Stomach smooth muscle (tissue), 2 donors: ENCODE measurements around the gene RBM46.

ENCODE experiments used
- H3K27ac ChIP-seq: one replicate; pipeline ENCODE4 v1.7.0; 2013; ENCODE audit warnings: mild to moderate bottlenecking, low read length, inconsistent platforms
- H3K27me3 ChIP-seq, 2 donors: one replicate each; pipeline ENCODE4 v1.7.0; 2013; ENCODE audit warnings: low read length in 2 of 2; ENCODE audit not compliant: insufficient read depth in 2 of 2, control insufficient read depth in 1 of 2
- H3K36me3 ChIP-seq, 2 donors: one replicate each; pipeline ENCODE4 v1.7.0; 2013; ENCODE audit warnings: low read length in 2 of 2; ENCODE audit not compliant: control insufficient read depth in 2 of 2, insufficient read depth in 2 of 2
- H3K4me1 ChIP-seq: one replicate; pipeline ENCODE4 v1.7.0; 2013; ENCODE audit warnings: low read length; ENCODE audit not compliant: control insufficient read depth, insufficient read depth
- H3K4me3 ChIP-seq, 2 donors: one replicate each; pipeline ENCODE4 v1.7.0; 2013; ENCODE audit warnings: low read length in 2 of 2
- H3K9ac ChIP-seq, 2 donors: one replicate each; pipeline ENCODE4 v1.7.0; 2013; ENCODE audit warnings: low read length in 2 of 2, mild to moderate bottlenecking in 1 of 2
- H3K9me3 ChIP-seq, 2 donors: one replicate each; pipeline ENCODE4 v1.7.0; 2013; ENCODE audit warnings: low read length in 2 of 2; ENCODE audit not compliant: control insufficient read depth in 2 of 2
- donor health status: healthy.
- donor health status: Pancreatic carcinoma.

Gene RBM46

DNA sequence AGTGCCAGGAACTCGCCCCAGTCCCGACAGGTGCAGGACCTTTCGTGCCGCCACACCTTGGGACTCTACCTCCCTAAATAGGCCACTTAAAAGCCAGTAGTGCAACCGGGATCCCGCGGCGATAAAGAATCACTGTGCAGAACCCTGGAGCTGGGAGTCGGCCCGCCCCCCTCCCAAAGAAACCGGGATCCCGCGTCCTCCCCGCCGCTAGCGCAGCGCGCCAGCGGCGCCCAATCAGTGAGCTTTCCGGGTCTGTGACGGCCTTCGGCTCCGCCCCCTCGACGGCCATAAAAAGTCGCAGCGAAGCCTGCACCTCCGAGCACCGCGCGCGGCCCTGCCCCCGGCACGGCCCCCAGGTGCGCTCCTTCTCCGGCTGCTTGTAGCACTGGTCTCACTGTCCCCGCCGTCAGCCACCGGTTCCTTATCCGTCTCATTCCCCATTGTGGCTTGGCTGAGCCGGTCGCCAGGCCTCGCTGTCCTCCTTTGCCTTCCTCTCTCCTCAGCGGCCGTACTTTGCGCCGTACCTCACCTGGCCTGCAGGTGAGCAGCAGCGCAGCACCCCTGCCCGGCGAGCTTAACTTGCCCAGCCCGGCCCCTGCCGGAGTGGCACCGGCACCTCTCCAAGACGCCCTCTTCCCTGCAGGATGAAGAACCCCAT is 37.3 kb upstream of the RBM46 start, which contains the start of gene LRAT:
Gene LRAT (plus strand): TSS at position 318 of the 658 bp plus-strand sequence. CDS start 327 bp downstream, at position 645.
- no peak within 1 kb of the TSS for H3K27ac ChIP-seq
- peaks cover 17% of the 10 kb centered on the region for H3K4me1 ChIP-seq
- H3K9me3 ChIP-seq: no peaks in the 10 kb centered on the region
- H3K4me3 ChIP-seq: peak within 1 kb of the TSS; percentile 81 to 82
- no peaks in the 10 kb centered on the region for H3K36me3 ChIP-seq
- peak within 1 kb of the TSS; percentile 13 to 24 for H3K9ac ChIP-seq
- H3K27me3 ChIP-seq: peaks cover 9 to 15% of the 10 kb centered on the region in 2 donors

DNA sequence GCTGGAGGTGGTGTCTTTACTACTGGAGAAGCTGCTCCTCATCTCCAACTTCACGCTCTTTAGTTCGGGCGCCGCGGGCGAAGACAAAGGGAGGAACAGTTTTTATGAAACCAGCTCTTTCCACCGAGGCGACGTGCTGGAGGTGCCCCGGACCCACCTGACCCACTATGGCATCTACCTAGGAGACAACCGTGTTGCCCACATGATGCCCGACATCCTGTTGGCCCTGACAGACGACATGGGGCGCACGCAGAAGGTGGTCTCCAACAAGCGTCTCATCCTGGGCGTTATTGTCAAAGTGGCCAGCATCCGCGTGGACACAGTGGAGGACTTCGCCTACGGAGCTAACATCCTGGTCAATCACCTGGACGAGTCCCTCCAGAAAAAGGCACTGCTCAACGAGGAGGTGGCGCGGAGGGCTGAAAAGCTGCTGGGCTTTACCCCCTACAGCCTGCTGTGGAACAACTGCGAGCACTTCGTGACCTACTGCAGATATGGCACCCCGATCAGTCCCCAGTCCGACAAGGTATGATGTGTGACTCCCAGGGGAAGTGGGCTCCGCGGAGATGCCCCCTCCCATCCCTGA is 36.6 kb upstream of the RBM46 start:
- Histone ChIP-seq H3K4me3 (peak overlapping the region; percentile 81 to 82), H3K36me3 (no peaks in the 10 kb centered on the region), H3K27me3 (peaks cover 9 to 15% of the 10 kb centered on the region in 2 donors), H3K9ac (no peak overlapping the region), H3K4me1 (peaks cover 17% of the 10 kb centered on the region), H3K27ac (no peak overlapping the region), H3K9me3 (no peaks in the 10 kb centered on the region)

- Histone ChIP-seq H3K36me3 (no peaks in the 10 kb centered on the region), H3K9ac (no peak overlapping the region), H3K4me3 (no peak overlapping the region), H3K9me3 (no peaks in the 10 kb centered on the region), H3K27ac (no peak overlapping the region), H3K27me3 (peaks cover 0 to 2% of the 10 kb centered on the region in 2 donors), H3K4me1 (no peaks in the 10 kb centered on the region)
These were observed 23.4 kb upstream of the RBM46 start for GRCh38 chr4:154757713-154758112.

DNA sequence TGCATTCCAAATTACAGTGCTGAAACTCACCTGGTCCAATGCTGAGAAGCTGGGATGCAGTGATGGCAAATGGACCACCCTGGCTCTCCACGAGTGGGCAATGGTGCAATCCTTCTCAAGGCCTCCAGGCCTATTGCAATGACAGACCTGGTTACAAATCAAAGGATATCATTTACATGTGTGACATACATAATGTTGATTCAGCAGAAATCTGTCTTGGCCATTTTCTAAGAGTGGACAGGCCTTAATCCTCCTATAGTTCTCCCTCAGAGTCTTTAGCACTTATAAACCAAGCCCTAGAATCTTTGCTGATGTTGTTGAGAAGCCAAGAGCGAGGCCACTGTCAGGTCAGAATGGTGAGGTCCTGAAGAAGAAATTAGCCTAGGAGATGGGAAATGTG is 20.2 kb upstream of the RBM46 start:
- Histone ChIP-seq H3K9ac (no peak overlapping the region), H3K4me3 (no peak overlapping the region), H3K4me1 (no peaks in the 10 kb centered on the region), H3K27ac (no peak overlapping the region), H3K36me3 (no peaks in the 10 kb centered on the region), H3K9me3 (no peaks in the 10 kb centered on the region), H3K27me3 (peaks cover 0 to 2% of the 10 kb centered on the region in 2 donors)

- Histone ChIP-seq H3K9ac (no peak overlapping the region), H3K27me3 (peaks cover 0 to 4% of the 10 kb centered on the region in 2 donors), H3K4me1 (no peaks in the 10 kb centered on the region), H3K36me3 (no peaks in the 10 kb centered on the region), H3K9me3 (no peaks in the 10 kb centered on the region), H3K4me3 (no peak overlapping the region), H3K27ac (no peak overlapping the region)
These were observed 2.8 kb upstream of the RBM46 start for GRCh38 chr4:154778264-154778663.

GRCh38 chr4:154779362-154779947 is 1.6 kb upstream of the RBM46 start:
- Histone ChIP-seq H3K4me3 (no peak overlapping the region), H3K36me3 (no peaks in the 10 kb centered on the region), H3K4me1 (no peaks in the 10 kb centered on the region), H3K27me3 (peaks cover 0 to 4% of the 10 kb centered on the region in 2 donors), H3K27ac (no peak overlapping the region), H3K9me3 (no peaks in the 10 kb centered on the region), H3K9ac (no peak overlapping the region)

- H3K4me1 ChIP-seq: no peaks in the 10 kb centered on the region
- peaks cover 0 to 4% of the 10 kb centered on the region in 2 donors for H3K27me3 ChIP-seq
- no peaks in the 10 kb centered on the region for H3K36me3 ChIP-seq
- no peak overlapping the region for H3K27ac ChIP-seq
- H3K9me3 ChIP-seq: no peaks in the 10 kb centered on the region
- H3K9ac ChIP-seq: no peak overlapping the region
- no peak overlapping the region for H3K4me3 ChIP-seq
These were observed 866 bp downstream of the RBM46 start for GRCh38 chr4:154781983-154782293.

GRCh38 chr4:154807042-154807630 is 26.1 kb downstream of the RBM46 start:
- Histone ChIP-seq H3K4me1 (no peaks in the 10 kb centered on the region), H3K36me3 (no peaks in the 10 kb centered on the region), H3K27me3 (no peaks in the 10 kb centered on the region), H3K9me3 (no peaks in the 10 kb centered on the region), H3K27ac (no peak overlapping the region), H3K9ac (no peak overlapping the region), H3K4me3 (no peak overlapping the region)

DNA sequence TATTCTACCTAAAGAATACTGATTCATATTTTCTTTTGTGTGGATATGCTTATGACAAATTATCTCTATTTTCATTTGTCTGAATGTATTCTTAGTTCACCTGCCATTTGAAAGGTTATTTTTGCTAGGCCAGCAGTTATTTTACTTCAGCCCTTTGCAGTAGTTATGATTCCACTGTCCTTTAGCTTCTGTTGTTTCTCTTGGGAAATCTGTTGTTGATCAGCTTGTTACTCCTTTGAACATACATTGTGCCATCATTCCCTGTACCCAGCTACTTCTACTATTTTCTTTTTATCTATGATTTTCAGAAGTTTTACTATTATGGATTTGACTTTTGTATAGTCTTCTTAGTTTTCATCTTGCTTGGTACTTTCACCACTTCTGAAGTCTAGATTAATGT is 37.2 kb downstream of the RBM46 start:
- H3K36me3 ChIP-seq: no peaks in the 10 kb centered on the region
- H3K9me3 ChIP-seq: no peaks in the 10 kb centered on the region

GRCh38 chr4:154822775-154823174 is 41.7 kb downstream of the RBM46 start:
- no peak overlapping the region for H3K27ac ChIP-seq
- no peaks in the 10 kb centered on the region for H3K36me3 ChIP-seq
- no peaks in the 10 kb centered on the region for H3K9me3 ChIP-seq
- no peak overlapping the region for H3K9ac ChIP-seq
- H3K4me1 ChIP-seq: no peaks in the 10 kb centered on the region
- no peaks in the 10 kb centered on the region for H3K27me3 ChIP-seq
- no peak overlapping the region for H3K4me3 ChIP-seq

More for the DNA sequence above, 37.2 kb downstream of the RBM46 start:
- H3K27me3 ChIP-seq: no peaks in the 10 kb centered on the region
- no peaks in the 10 kb centered on the region for H3K4me1 ChIP-seq
- H3K4me3 ChIP-seq: no peak overlapping the region
- no peak overlapping the region for H3K9ac ChIP-seq
- H3K27ac ChIP-seq: no peak overlapping the region

DNA sequence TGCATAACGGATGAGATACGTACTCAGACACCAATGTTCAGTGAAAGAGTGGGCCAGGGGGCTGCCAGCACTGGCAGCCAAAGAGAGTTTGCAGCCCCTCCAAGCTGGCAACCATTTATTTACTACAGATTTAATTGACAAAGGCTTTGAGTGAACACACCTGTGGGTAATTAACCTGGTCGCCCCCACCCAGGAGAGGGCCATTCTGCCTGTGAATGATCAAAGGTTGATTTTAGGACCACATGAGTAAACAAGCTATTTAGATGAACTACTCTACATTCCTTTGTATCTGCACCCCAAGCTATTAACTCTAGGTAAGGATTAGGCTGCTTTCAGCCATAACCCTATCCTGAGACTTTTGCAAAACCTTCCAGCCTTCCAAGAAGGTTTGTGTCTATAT is 55.0 kb downstream of the RBM46 start:
- no peak overlapping the region for H3K9ac ChIP-seq
- H3K9me3 ChIP-seq: no peaks in the 10 kb centered on the region
- H3K27me3 ChIP-seq: no peaks in the 10 kb centered on the region
- no peak overlapping the region for H3K4me3 ChIP-seq
- H3K27ac ChIP-seq: no peak overlapping the region
- no peaks in the 10 kb centered on the region for H3K4me1 ChIP-seq
- no peaks in the 10 kb centered on the region for H3K36me3 ChIP-seq
